ENCODE results near the gene MYO1A.

GRCh38 chr12:57085999-57086492 is 36.1 kb upstream of the MYO1A start:
- TF ChIP-seq RAD21 (conservative IDR thresholded peaks at IDR 0.05) (no peak), EZH2 (IDR thresholded peaks at IDR 0.05; ENCODE audit: borderline replicate concordance, insufficient read depth, low read length, poor library complexity, severe bottlenecking) (no peak)
